Measurements from ENCODE around the gene PKN1. TPM values are rescaled to one million over a fixed set of nuclear protein-coding genes. Genes with fewer than 3 reads are reported as not detected.

The PKN1 gene
- total RNA-seq, 1 donor = 127 TPM

GRCh38 chr19:14441041-14441938, 8.2 kb downstream of the PKN1 start:
- TF ChIP-seq CTCF (IDR thresholded peaks at IDR 0.05; ENCODE audit: insufficient read depth, low read depth, low read length) = no peak
- no peak for DNase-seq (ENCODE audit: low read depth)
- H3K4me3 ChIP-seq (ENCODE audit: low read depth, low read length) = no peak overlapping the region

- H3K4me3 ChIP-seq (ENCODE audit: low read depth, low read length) = no peak overlapping the region
- no peak for TF ChIP-seq CTCF (IDR thresholded peaks at IDR 0.05; ENCODE audit: insufficient read depth, low read depth, low read length)
- no peak for DNase-seq (ENCODE audit: low read depth)
Observed at GRCh38 chr19:14442891-14443631, 10.0 kb downstream of the PKN1 start.

- no peak for TF ChIP-seq CTCF (IDR thresholded peaks at IDR 0.05; ENCODE audit: insufficient read depth, low read depth, low read length)
- no peak for DNase-seq (ENCODE audit: low read depth)
- H3K4me3 ChIP-seq (ENCODE audit: low read depth, low read length) = no peak overlapping the region
Observed at GRCh38 chr19:14443632-14444216, 10.6 kb downstream of the PKN1 start.

- no peak for DNase-seq (ENCODE audit: low read depth)
- TF ChIP-seq CTCF (IDR thresholded peaks at IDR 0.05; ENCODE audit: insufficient read depth, low read depth, low read length) = no peak
- H3K4me3 ChIP-seq (ENCODE audit: low read depth, low read length) = no peak overlapping the region
Observed at GRCh38 chr19:14446336-14447036, 13.4 kb downstream of the PKN1 start.

- no peak overlapping the region for H3K4me3 ChIP-seq (ENCODE audit: low read depth, low read length)
- TF ChIP-seq CTCF (IDR thresholded peaks at IDR 0.05; ENCODE audit: insufficient read depth, low read depth, low read length) = no peak
- no peak for DNase-seq (ENCODE audit: low read depth)
Observed at GRCh38 chr19:14449321-14449720, 16.2 kb downstream of the PKN1 start.

GRCh38 chr19:14450168-14450874, 17.2 kb downstream of the PKN1 start:
- peak; percentile 30 for DNase-seq (ENCODE audit: low read depth)
- no peak overlapping the region for H3K4me3 ChIP-seq (ENCODE audit: low read depth, low read length)
- TF ChIP-seq CTCF (IDR thresholded peaks at IDR 0.05; ENCODE audit: insufficient read depth, low read depth, low read length) = no peak
